Endothelial cell of umbilical vein (primary cell): Measurements from ENCODE around the gene ADCY9. TPM values are rescaled to one million over a fixed set of nuclear protein-coding genes. Genes with fewer than 3 reads are reported as not detected.

Experiments
- BruUV-seq: library from RNA; stranded (reverse); fragments of 400-500 nt; replicated peaks from 2 replicates; lab custom pipeline; 2021; lab: Mats Ljungman, UMichigan
- CTCF ChIA-PET: fragments of 300-600, 350-600 bp; sonication (Branson Sonifier 250); formaldehyde crosslinking; loops from one replicate; lab custom pipeline; 2021; ENCODE audit warnings: antibody characterized with exemption, inconsistent platforms; lab: Charles Lee
- POLR2A ChIA-PET: fragments of 300-600, 350-600 bp; sonication (Branson Sonifier 250); formaldehyde crosslinking; loops from one replicate; lab custom pipeline; 2021; ENCODE audit warnings: antibody characterized with exemption, inconsistent platforms; lab: Charles Lee
- DNase-seq: peaks from one replicate; pipeline ENCODE4 v3.0.0-alpha.2; 2011; ENCODE audit warnings: low read depth, low spot score
- FAIRE-seq: peaks from 2 replicates; lab custom pipeline; 2011; peaks lifted over from hg19 to GRCh38; lab: Jason Lieb, UNC
- H2AFZ ChIP-seq: 2 replicates; pipeline ENCODE4 v1.6.0; 2012; ENCODE audit warnings: low read depth, low read length, control low read depth, inconsistent platforms
- H3K27ac ChIP-seq: 2 replicates; pipeline ENCODE4 v1.5.1; 2011; ENCODE audit warnings: low read depth, mild to moderate bottlenecking, control low read depth, low read length, moderate library complexity; ENCODE audit not compliant: insufficient read depth
- H3K27me3 ChIP-seq, 2 experiments: 2 replicates each; pipeline versions ENCODE4 v1.6.0 to v1.6.1; 2011; ENCODE audit warnings: low read length in 2 of 2, mixed read lengths in 1 of 2; ENCODE audit not compliant: control insufficient read depth in 2 of 2, insufficient read depth in 2 of 2
- H3K36me3 ChIP-seq, 2 experiments: 2 replicates in 1 of 2; 3 replicates in 1 of 2; pipeline ENCODE4 v1.5.1; 2011; ENCODE audit warnings: low read length in 2 of 2, mild to moderate bottlenecking in 1 of 2, moderate library complexity in 1 of 2; ENCODE audit not compliant: control insufficient read depth in 2 of 2, insufficient read depth in 2 of 2; ENCODE audit errors: extremely low read depth in 1 of 2
- H3K4me1 ChIP-seq: 3 replicates; pipeline ENCODE4 v1.5.1; 2011; ENCODE audit warnings: mild to moderate bottlenecking, low read length; ENCODE audit not compliant: control insufficient read depth, insufficient read depth; ENCODE audit errors: extremely low read depth
- H3K4me2 ChIP-seq: 2 replicates; pipeline ENCODE4 v1.6.1; 2011; ENCODE audit warnings: low read length, control low read depth, mixed read lengths; ENCODE audit not compliant: insufficient read depth
- H3K4me3 ChIP-seq, 3 experiments: fragments of 200-600 bp in 1 of 3; sonication (generic), shearing (Covaris generic) in 1 of 3; replicated peaks in 1 of 3; 2 replicates each; pipeline ENCODE4 v1.5.1; 2011 to 2016; ENCODE audit warnings: control low read depth in 3 of 3, low read length in 3 of 3, mild to moderate bottlenecking in 2 of 3, inconsistent platforms in 1 of 3, low read depth in 1 of 3, moderate library complexity in 1 of 3; ENCODE audit not compliant: insufficient read depth in 1 of 3
- H3K79me2 ChIP-seq: 2 replicates; pipeline ENCODE4 v1.6.0; 2012; ENCODE audit warnings: low read length, inconsistent platforms; ENCODE audit not compliant: control insufficient read depth, insufficient read depth
- H3K9ac ChIP-seq: replicated peaks from 2 replicates; pipeline ENCODE3; 2011; ENCODE audit warnings: low read length, control low read depth; ENCODE audit not compliant: insufficient read depth; ENCODE audit errors: extremely low read depth
- H3K9me1 ChIP-seq: replicated peaks from 3 replicates; pipeline ENCODE4 v1.6.0; 2011; ENCODE audit warnings: mild to moderate bottlenecking, low read length; ENCODE audit not compliant: control insufficient read depth, insufficient read depth; ENCODE audit errors: extremely low read depth
- H3K9me3 ChIP-seq: replicated peaks from 2 replicates; pipeline ENCODE4 v1.5.1; 2012; ENCODE audit warnings: low read length, inconsistent platforms; ENCODE audit not compliant: control insufficient read depth, insufficient read depth
- H4K20me1 ChIP-seq: replicated peaks from 2 replicates; pipeline ENCODE3; 2011; ENCODE audit warnings: mild to moderate bottlenecking, low read length; ENCODE audit not compliant: control insufficient read depth, insufficient read depth; ENCODE audit errors: extremely low read depth
- FOS ChIP-seq: IDR thresholded peaks from 2 replicates; pipeline ENCODE4 v1.6.1; 2011; ENCODE audit warnings: mild to moderate bottlenecking, low read length, moderate library complexity, borderline replicate concordance; ENCODE audit not compliant: insufficient read depth
- JUN ChIP-seq: IDR thresholded peaks from 2 replicates; pipeline ENCODE4 v1.6.1; 2011; ENCODE audit warnings: borderline replicate concordance, low read depth; ENCODE audit not compliant: insufficient read length, insufficient read depth
- POLR2A ChIP-seq: IDR thresholded peaks from 2 replicates; pipeline ENCODE4 v1.6.1; 2012; ENCODE audit warnings: low read depth, mild to moderate bottlenecking, control low read depth, low read length
- dilution Hi-C: fragments of 300-500 bp; cut with MboI; formaldehyde crosslinking; loops from one replicate; pipeline ENCODE4 v1.15.0; 2019; ENCODE audit warnings: low sequenced_read_pairs; ENCODE audit not compliant: extremely low pct_ligation_motif_present
- intact Hi-C: fragments of 100-400 bp; cut with micrococcal nuclease; formaldehyde crosslinking; loops from one replicate; pipeline ENCODE4 v1.10.0; 2022
- polyA plus RNA-seq, 4 experiments: library from polyadenylated mRNA; depleted of rRNA in 3 of 4; stranded (reverse) in 3 of 4; unstranded in 1 of 4; fragments of >200 nt; gene quantifications; 2 replicates each; pipeline versions ENCODE4 v1.2.1 to v1.2.3, GENCODE V29; 2011 to 2012; ENCODE audit warnings: missing spikeins in 1 of 4
- total RNA-seq: library from RNA; stranded (reverse); gene quantifications from 2 replicates; pipeline ENCODE4 v1.2.3, GENCODE V29; 2021

ADCY9 gene
- total and polyA plus RNA-seq, 2 donors (not counting 3 experiments of a cell fraction or from before 2014, with no cell fraction given), result 6.8 to 14.0 TPM

- no peak overlapping the region for H3K4me3 ChIP-seq
- no peak overlapping the region for H3K9ac ChIP-seq
- POLR2A ChIA-PET, result no interaction called here
- H3K4me1 ChIP-seq, result no peaks in the 10 kb centered on the region
- FAIRE-seq (no peak), DNase-seq (no peak)
- H3K9me1 ChIP-seq, result no peaks in the 10 kb centered on the region
- H3K27ac ChIP-seq, result no peak overlapping the region
- H2AFZ ChIP-seq, result no peak overlapping the region
- dilution Hi-C loops (no loop called here), intact Hi-C loops (no loop called here)
- no peaks in the 10 kb centered on the region for H4K20me1 ChIP-seq
- CTCF ChIA-PET, result no interaction called here
- TF ChIP-seq POLR2A, result no peak
- no peak for TF ChIP-seq FOS
- BruUV-seq, result no TSS peak
- no peak overlapping the region for H3K4me2 ChIP-seq
- H3K27me3 ChIP-seq, result peaks cover 0 to 4% of the 10 kb centered on the region in 2 experiments
- no peaks in the 10 kb centered on the region for H3K9me3 ChIP-seq
- H3K79me2 ChIP-seq, result no peaks in the 10 kb centered on the region
- H3K36me3 ChIP-seq, result no peaks in the 10 kb centered on the region
Observed at GRCh38 chr16:4139968-4140367, 23.7 kb upstream of the ADCY9 start.

GRCh38 chr16:4138713-4139112 is 22.5 kb upstream of the ADCY9 start:
- Histone ChIP-seq H3K27me3 (peaks cover 0 to 4% of the 10 kb centered on the region in 2 experiments), H3K9me1 (no peaks in the 10 kb centered on the region), H3K4me3 (no peak overlapping the region), H3K36me3 (no peaks in the 10 kb centered on the region), H2AFZ (no peak overlapping the region), H4K20me1 (no peaks in the 10 kb centered on the region), H3K79me2 (no peaks in the 10 kb centered on the region), H3K9ac (no peak overlapping the region), H3K27ac (no peak overlapping the region), H3K9me3 (no peaks in the 10 kb centered on the region), H3K4me2 (no peak overlapping the region), H3K4me1 (no peaks in the 10 kb centered on the region)
- ChIA-PET POLR2A (no interaction called here), CTCF (no interaction called here)
- intact Hi-C loops (no loop called here), dilution Hi-C loops (no loop called here)
- TF ChIP-seq JUN, result no peak
- DNase-seq, result no peak
- FAIRE-seq, result no peak
- no TSS peak for BruUV-seq
